GM12872 (cell line): Measurements from ENCODE around the gene CACNB2.

Source experiments
- CTCF ChIP-seq: IDR thresholded peaks from 3 replicates; pipeline ENCODE4 v1.5.1; 2011; ENCODE audit warnings: low read depth, mild to moderate bottlenecking, low read length, moderate library complexity; ENCODE audit not compliant: insufficient read depth

The CACNB2 gene

GRCh38 chr10:18282094-18282493 is 141.9 kb downstream of the CACNB2 start:
- TF ChIP-seq CTCF: no peak

DNA sequence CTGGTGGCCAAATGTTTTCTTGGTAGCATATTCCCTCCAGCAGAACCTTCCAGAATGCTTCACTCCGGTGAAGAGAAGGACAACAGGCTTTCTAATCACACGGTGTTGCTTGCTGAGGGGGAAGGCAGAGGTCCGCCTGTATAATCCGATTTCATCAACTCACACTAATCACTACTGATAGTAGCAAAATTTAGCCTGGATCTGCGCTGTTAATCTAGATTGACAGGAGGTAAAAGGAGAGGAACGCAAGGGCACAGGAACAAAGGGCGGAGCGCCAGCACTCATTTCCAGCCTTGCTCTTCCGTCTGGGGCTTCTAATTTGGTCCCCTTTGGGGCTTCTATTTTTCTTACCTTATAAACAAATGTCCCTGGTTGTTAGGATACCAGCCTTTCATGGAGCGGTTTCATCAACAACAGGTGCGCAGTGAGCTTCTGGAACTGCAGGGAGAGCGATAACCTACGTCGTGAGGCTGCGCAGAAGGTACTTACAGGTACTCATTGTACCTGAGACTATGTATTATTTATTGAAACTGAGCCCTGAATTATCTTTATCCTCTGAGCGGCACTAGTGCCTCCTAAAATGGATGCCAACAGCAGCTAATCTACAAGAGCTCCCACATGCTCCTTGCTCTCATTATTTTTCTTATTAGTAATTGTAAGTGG is 150.6 kb downstream of the CACNB2 start:
- no peak for TF ChIP-seq CTCF

- TF ChIP-seq CTCF: no peak
Measured at GRCh38 chr10:18293536-18294510, 153.6 kb downstream of the CACNB2 start.

- no peak for TF ChIP-seq CTCF
Measured at GRCh38 chr10:18294633-18295032, 154.4 kb downstream of the CACNB2 start.

- TF ChIP-seq CTCF: no peak
Measured at GRCh38 chr10:18297659-18298058, 157.4 kb downstream of the CACNB2 start.

- TF ChIP-seq CTCF: no peak
Measured at GRCh38 chr10:18298256-18298655, 158.0 kb downstream of the CACNB2 start.
